Activated T-cell treated with anti-CD3 and anti-CD28 coated beads for 48 hours (primary cell): ENCODE measurements around the gene TP53INP2.
"Not testable (repeated sequence)": the region's sequence is repeated elsewhere in the genome, so short reads cannot be mapped to it uniquely, and the experiment has no call there.

Source experiments
- DNase-seq: peaks from one replicate; pipeline ENCODE4 v3.0.0-alpha.2; 2020; ENCODE audit warnings: low read depth

Gene TP53INP2

GRCh38 chr20:34705397-34706301 is 1.5 kb downstream of the TP53INP2 start:
- no peak for DNase-seq

GRCh38 chr20:34706302-34706875 is 2.2 kb downstream of the TP53INP2 start:
- DNase-seq = no peak

DNA sequence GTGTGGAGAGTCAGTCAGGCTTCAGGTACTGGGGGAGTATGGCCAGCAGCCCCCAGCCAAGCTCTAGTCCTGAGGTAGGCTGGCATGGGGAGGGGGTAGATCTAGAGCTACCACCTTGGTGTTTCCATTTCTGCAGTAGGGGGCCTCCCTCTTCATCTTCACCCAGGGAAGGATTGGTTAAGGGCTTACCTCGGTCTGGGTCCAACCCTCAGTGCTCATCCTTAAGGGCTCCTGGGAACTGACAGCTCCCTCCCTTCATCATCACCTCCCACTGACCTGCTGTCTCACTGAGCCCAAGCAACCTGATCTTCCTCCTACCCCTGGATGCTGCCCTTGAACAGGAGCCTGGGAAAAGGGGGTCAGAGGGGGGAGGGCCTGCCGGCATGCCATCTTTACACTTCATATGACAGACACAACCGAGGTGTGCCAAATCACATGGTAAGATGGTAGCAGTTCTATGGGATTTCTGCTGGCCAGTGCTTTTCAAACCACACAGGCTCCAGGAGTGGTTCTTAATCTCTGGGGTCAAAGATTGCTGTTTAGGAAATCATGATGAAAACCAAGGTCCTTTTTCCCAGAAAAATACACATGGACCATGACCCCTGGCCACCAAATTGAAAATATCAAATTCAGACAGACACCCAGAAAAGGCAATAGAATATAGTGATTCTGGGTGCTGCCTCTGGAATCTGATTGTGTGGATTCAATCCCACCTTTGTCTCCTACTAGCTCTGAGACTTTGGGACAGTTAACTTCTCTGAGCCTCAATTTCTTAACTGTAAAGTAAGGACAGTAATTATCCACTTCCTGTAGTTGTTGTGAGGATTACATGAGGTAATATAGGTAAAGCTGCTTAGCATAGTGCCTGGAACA is 3.0 kb downstream of the TP53INP2 start:
- DNase-seq = no peak

- peak; percentile 57 for DNase-seq
Observed at GRCh38 chr20:34708621-34709043, 4.5 kb downstream of the TP53INP2 start.

GRCh38 chr20:34709044-34709830 is 5.1 kb downstream of the TP53INP2 start:
- peak; percentile 80 for DNase-seq

DNA sequence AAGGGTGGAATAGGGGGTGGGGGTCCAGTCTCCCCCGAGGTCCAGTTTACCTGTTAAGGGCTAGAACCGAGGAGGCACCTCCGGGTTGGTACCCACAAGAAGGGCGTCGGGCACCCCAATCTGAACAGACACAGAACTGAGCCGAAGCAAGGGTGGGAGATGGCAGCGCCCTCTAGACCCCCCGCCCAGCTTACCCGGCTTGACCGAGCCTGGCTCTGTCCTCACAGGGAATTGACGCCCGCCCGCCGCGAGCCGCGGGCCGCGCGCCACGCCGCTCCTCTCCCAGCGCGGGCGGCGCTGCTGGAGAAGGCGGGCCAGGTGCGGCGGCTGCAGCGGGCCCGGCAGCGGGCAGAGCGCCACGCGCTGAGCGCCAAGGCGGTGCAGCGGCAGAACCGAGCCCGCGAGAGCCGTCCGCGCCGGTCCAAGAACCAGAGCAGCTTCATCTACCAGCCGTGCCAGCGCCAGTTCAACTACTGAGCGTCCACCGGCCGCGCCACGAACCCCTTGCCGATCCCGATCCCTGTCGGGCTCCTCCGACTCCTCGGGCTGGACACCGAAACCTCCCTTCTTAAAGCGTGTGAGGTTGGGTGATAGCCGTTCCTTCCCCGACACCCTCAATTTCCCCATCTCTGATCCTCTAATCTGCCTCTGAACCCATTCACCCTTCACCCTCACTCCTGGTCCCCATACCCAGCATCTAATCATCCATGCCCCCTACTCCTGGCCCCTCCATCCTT is 5.9 kb downstream of the TP53INP2 start:
- DNase-seq = peak; percentile 60

- DNase-seq = no peak
Observed at GRCh38 chr20:34710568-34710839, 6.4 kb downstream of the TP53INP2 start.

DNA sequence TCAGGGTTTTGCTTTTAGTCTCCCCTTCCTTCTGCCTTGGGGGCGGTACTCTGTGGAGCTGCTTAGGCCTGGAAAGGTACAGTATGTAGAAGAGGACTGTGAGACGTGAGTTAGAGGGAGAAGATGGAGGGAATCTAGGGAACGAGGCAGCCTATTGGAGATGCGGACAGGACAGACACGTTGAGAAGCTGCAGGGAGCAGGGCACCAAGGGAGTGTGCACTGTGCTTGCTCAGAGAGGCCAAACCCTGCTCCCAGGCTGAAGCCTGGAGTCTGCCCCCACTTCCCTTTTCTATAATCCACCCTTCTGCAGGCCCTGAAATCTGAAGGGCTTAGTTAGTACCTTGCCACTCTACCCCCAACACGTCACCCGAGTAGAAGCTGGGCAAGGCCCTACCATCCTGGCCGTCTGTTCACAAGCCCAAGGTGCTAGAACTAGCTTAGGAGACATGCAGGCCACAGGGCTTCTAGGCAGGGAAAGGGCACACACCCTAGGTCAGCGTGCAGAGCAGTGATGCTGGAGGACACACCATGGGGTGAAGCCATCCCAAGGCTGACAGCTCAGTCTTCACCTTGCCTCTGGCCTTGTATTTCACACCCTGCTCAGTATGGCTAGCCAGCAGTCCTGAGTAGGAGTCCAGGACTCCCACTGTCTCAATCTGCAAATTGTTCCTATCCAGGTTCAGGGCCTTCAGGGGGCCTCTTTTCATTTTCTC is 6.9 kb downstream of the TP53INP2 start:
- no peak for DNase-seq

DNA sequence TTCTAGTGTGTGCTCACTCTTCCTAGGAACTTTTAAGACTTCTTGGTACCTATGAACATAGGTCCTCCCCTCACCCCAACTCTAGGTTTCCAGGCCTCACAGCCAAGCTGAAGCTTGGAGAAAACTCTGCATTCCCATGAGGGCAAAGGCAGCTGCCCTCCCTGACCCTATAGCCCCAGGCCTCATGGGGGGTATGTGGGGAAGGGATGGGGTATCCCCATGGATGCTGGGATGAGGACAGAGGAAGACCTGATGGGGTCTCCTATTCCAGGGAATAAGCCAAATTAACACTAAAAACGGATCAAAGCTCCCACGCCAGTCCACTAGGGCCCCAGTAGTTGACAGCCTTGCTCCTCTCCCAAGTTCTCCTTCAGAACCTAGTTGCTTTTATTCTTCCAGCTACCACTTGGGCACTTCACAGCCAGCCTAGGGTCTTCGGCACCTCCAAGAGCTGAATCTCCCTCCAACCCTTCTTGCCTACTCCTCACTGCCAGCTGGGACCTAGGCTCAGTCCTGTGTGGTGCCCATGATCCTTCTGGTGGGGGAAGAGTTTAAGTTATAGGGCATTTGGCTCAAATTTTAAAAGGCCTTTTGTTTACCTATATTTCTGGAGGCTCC is 7.8 kb downstream of the TP53INP2 start:
- DNase-seq = no peak

DNA sequence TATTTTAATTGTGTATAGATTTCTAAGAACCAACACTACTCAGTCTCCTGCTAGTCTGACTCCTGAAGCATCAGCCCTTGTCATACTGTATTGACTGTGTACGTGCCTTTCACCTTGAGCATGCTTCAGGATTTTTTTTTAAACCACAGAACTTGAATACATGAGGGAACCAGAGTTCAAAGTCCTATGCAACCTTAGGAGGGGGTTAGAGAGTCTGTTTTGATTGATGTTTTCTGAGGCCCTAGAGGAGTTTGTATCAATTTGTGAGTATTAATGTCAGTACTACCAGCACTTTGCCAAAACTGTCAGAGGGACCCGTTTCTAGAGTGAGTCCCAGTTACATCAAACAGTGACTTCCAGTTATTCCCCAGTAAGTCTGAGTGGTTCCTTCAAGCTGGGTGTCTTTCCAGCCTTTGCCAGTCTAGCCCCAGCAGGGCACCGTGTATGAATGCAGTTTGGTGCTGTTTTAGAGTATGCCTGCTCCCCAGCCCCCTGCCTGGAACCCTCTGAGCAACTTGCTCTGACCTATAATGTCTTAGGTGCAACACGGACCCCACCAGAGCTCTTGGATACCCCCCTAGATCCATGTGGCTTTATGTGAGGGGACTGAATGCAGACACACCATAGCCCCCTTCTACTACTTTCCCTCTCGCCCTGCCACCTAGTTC is 8.5 kb downstream of the TP53INP2 start:
- no peak for DNase-seq

GRCh38 chr20:34713194-34713943 is 9.2 kb downstream of the TP53INP2 start:
- DNase-seq = no peak

- DNase-seq = not testable (repeated sequence)
Observed at GRCh38 chr20:34713944-34714515, 9.9 kb downstream of the TP53INP2 start.

DNA sequence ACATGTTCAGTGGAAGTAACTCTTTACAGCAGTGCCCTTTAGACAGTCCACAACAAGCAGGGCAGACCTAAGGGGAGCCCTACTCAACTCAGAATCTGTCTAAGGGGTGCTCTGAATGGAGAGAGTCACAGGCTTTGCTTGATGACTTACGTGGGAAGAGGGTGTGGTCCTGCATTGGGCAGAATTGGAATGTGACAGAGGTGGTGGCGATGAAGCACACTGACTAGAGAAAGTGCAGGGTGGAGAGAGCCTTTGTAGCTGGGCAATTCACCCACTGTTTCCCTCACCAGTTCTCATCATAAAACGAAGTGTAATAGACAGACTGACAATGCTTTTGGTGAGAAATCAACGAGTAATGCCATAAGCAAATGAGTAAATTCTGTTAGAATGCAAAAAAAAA is 11.2 kb downstream of the TP53INP2 start:
- DNase-seq = no peak

DNA sequence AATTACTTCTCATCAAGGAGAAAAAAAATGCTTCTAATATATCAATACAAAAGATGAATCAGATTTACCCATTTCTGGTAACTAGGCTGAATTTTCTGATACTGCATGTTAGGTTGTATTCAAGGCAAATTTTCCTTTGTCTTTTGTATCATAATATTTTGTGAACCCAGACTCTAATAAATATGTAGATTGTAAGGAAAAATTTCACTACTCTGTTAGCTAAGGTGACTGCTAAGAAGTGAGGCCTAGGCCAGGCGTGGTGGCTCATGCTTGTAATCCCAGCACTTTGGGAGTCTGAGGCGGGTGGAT is 12.7 kb downstream of the TP53INP2 start:
- no peak for DNase-seq

- DNase-seq = no peak
Observed at GRCh38 chr20:34717230-34718095, 13.3 kb downstream of the TP53INP2 start.

DNA sequence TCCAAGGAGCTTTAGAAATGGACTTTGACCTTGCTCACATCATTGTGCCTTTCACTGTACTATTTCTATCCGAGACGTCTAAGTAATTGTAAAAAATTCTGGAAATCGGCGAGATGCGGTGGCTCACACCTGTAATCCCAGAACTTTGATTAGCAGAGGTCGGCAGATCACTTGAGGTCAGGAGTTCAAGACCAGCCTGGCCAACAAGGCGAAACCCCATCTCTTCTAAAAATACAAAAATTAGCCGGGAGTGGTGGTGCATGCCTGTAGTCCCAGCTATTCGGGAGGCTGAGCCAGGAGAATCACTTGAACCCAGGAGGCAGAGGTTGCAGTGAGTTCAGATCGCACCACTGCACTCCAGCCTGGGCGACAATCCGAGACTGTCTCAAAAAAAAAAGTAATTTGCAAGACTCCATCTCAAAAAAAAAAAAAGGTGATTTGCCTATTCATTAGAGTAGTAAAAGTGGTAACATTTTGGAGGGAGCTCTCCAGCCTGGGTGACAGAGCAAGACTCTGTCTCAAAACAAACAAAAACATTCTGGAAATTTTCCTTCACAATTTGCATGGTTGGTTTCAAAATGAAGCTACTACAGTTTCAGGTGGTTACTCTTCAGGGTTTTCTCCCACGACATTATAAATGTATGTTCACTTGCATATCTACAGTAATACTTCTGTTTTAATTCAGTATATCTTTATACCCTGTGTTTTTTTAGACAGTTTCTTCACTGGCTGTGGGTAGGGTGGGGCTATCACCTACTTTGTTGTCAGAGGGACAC is 15.3 kb downstream of the TP53INP2 start:
- DNase-seq = not testable (repeated sequence)

- no peak for DNase-seq
Observed at GRCh38 chr20:34720266-34720665, 16.1 kb downstream of the TP53INP2 start.
